ENCODE measurements around the gene ATOH8.

The ATOH8 gene

GRCh38 chr2:85748039-85748734 is 5.6 kb upstream of the ATOH8 start:
- no peak overlapping the region for H3K4me3 ChIP-seq (ENCODE audit: low read length)
- no peak for TF ChIP-seq ZNF274 (IDR thresholded peaks at IDR 0.05; ENCODE audit: low read depth, low read length)

DNA sequence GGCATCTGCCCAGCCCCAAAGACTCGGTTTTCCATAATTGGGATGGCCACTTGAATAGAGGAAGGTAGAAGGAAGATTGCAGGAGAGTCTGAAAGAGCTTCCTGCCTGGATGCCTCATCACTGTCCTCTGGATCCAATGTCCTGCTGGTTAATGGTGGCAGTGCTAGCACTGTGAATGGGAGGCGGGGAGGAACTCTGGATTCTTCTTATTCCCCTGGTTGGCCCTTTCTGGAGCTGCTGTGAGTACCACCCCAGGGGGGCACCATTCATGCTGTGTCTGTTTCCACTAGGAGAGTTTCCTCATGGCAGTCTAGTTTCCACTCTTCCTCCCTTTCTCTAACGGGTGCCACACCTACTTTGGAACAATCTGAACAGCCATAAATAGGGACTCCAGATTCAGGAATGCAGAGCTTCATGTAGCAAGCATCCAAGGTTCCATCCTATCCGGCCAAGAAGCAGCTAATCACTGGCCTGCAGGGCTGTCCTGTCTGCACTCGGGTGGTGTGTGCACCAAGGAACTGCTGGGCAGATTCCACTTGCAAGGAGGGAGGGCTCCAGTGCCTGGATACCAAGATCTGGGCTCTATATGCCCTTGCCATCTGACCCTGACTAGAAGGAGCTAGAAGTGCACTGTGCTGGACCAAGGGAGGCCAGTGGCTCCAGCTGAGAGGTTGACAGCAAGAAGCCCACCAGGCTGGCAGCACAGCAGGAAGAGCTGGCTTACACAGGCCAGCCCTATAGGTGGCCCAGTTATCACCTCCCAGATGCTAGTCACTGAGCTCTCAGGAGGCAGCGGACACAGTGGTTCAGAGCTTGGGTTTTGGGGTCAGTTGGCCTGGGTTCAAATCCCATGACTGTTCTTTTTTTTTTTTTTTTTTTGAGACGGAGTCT is 4.6 kb upstream of the ATOH8 start:
- no peak overlapping the region for H3K4me3 ChIP-seq (ENCODE audit: low read length)
- no peak for TF ChIP-seq ZNF274 (IDR thresholded peaks at IDR 0.05; ENCODE audit: low read depth, low read length)

DNA sequence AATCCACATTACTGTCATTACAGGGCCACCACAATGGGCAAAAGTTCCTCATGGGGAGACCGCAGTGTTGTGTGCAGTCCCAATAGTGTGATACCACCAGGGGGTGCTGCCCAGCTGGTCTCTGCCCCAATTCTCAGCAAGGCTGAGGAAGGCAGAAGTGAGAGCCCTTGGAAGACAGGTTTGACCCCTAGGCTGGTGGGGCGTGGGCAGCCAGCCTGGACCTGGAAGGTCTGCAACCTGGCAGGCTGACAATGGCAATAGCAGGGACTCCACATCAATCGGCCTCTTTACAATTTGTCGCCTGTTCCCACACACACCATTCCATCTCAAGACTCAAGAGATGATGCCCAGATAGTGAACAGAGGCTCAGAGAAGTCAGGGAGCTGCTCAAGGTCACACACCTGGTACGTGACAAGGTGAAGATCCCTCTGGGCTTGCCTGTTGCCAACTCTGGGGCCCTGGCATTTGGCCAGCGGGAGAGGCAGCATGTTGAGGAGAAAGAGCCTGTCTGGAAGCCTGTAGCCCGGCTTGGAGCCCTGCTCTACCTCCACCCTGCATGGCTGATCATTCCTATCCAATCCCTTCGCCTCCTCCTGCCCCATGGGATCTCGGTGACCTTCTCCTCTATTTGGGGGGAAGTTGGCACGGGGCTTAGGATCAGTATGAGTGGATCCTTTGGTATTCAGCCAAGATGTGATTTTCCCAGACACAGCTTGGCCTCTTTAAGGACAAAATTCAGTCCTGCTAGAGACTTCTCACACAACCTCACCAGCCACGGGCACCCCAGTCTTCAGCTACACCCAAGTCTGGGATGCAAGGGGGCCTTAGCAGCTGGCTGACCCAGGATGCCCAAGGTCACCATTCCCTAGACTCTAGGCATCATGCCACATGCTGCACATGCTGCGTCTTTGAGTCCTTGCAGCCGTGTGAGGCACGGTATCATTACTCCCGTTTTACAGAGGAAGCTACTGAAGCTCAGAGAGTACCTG is 2.9 kb upstream of the ATOH8 start:
- no peak for TF ChIP-seq ZNF274 (IDR thresholded peaks at IDR 0.05; ENCODE audit: low read depth, low read length)

GRCh38 chr2:85751627-85752026 is 2.2 kb upstream of the ATOH8 start:
- TF ChIP-seq ZNF274 (IDR thresholded peaks at IDR 0.05; ENCODE audit: low read depth, low read length) = no peak

More for the DNA sequence above, 2.9 kb upstream of the ATOH8 start:
- H3K4me3 ChIP-seq (ENCODE audit: low read length) = no peak overlapping the region

GRCh38 chr2:85753035-85753524 is 711 bp upstream of the ATOH8 start:
- TF ChIP-seq ZNF274 (IDR thresholded peaks at IDR 0.05; ENCODE audit: low read depth, low read length) = no peak
- H3K4me3 ChIP-seq (ENCODE audit: low read length) = no peak overlapping the region

More at GRCh38 chr2:85751627-85752026, 2.2 kb upstream of the ATOH8 start:
- no peak overlapping the region for H3K4me3 ChIP-seq (ENCODE audit: low read length)

DNA sequence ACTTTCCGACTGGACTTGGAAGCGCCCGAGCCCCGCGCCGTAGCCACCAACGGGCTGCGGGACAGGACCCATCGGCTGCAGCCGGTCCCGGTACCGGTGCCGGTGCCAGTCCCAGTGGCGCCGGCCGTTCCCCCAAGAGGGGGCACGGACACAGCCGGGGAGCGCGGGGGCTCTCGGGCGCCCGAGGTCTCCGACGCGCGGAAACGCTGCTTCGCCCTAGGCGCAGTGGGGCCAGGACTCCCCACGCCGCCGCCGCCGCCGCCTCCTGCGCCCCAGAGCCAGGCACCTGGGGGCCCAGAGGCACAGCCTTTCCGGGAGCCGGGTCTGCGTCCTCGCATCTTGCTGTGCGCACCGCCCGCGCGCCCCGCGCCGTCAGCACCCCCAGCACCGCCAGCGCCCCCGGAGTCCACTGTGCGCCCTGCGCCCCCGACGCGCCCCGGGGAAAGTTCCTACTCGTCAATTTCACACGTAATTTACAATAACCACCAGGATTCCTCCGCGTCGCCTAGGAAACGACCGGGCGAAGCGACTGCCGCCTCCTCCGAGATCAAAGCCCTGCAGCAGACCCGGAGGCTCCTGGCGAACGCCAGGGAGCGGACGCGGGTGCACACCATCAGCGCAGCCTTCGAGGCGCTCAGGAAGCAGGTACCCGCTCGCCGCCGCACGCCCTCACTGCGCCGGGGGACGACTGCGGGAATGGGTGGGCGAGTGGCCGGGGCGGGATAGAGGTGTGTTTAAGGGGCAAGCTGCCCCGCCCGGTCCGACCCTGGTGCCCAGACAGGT is 713 bp downstream of the ATOH8 start:
- peak overlapping the region; percentile 36; the same call in 1 of the 2 replicates for H3K4me3 ChIP-seq (ENCODE audit: low read length)
- TF ChIP-seq ZNF274 (IDR thresholded peaks at IDR 0.05; ENCODE audit: low read depth, low read length) = no peak

DNA sequence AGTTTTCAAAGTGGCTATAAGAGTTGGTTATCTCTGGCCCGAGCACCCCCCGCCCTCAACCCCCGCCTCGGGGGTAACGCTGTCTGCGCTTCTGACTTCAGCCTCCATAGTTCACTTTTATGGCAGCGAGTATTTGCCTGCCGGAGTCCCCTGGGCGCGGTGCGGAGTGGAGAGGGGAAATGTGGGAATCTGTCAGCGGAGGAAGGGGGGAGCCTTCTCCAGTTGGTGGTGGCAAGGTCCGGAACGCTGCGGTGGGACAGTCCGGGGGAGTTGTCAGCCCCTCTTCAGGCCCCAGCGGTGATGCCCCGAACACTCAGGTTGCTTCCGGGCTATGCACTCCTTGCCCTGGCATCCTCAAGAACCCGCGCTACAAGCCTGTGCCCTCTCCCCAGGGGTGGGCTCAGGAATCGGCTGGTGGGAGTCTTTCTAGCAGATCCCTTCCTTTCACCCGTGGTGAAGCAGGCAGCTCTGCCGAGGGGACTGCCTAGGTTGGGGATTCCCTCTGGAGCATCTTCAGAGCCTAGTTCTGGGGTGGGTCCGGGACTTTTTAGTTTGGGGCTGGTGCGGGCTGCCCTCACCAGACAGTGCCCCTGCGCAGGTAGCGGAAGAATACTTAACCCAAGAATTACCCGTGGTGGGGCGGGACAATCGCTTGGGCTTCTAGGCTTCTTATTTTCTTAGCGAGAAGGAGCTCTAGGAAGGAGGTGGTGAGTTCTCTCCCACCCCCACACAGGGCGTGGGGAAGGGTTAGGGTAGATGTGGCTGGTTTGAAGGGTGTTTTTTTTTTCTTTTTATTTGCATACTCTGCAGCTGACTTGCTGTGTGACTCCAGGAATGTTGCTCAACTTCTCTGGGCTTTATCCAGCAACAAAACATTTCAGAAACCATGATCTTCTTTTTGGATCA is 1.6 kb downstream of the ATOH8 start:
- no peak for TF ChIP-seq ZNF274 (IDR thresholded peaks at IDR 0.05; ENCODE audit: low read depth, low read length)
- H3K4me3 ChIP-seq (ENCODE audit: low read length) = no peak overlapping the region

GRCh38 chr2:85756195-85756594 is 2.4 kb downstream of the ATOH8 start:
- H3K4me3 ChIP-seq (ENCODE audit: low read length) = no peak overlapping the region
- no peak for TF ChIP-seq ZNF274 (IDR thresholded peaks at IDR 0.05; ENCODE audit: low read depth, low read length)

DNA sequence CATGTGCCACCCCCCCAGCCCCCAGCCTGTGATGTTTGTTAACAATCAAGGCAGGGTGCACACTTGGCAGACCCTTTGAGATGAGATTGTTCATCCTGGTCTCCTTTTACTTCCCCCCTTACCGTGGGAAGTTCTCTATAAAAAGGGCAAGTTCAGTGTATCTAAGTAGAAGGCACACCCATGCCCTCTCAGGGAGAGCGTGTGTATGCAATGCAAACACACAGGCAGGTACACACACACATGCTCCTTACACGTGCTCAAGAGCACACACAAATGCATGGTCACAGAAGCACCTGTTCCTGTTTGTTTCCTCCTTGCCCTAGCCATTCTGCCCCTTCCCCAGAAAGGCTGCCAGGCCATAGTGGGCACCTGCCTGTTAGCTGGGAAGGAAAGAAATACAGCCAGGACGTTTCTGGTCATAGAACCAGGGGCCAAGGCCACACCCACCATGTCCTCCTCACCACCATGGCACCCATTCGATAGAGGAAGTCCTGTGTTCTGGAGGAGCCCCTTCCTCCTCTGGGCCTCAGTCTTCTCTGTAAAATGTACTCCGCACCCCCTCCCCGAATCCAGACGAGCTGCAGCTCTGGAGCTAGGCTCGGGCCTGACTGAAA is 3.1 kb downstream of the ATOH8 start:
- no peak overlapping the region for H3K4me3 ChIP-seq (ENCODE audit: low read length)
- no peak for TF ChIP-seq ZNF274 (IDR thresholded peaks at IDR 0.05; ENCODE audit: low read depth, low read length)

- no peak overlapping the region for H3K4me3 ChIP-seq (ENCODE audit: low read length)
- no peak for TF ChIP-seq ZNF274 (IDR thresholded peaks at IDR 0.05; ENCODE audit: low read depth, low read length)
Measured at GRCh38 chr2:85757860-85758259, 4.1 kb downstream of the ATOH8 start.

GRCh38 chr2:85758361-85759256 is 4.8 kb downstream of the ATOH8 start:
- no peak for TF ChIP-seq ZNF274 (IDR thresholded peaks at IDR 0.05; ENCODE audit: low read depth, low read length)
- no peak overlapping the region for H3K4me3 ChIP-seq (ENCODE audit: low read length)

All from GM08714 (cell line).